Activated CD4-positive, alpha-beta T cell treated with anti-CD3 and anti-CD28 coated beads, Interleukin-2, amount 10 ng/mL, durations not matched to agents 24 days and 14 days (primary cell): ENCODE results near the gene AP2A1. TPM values are rescaled to one million over a fixed set of nuclear protein-coding genes. Genes with fewer than 3 reads are reported as not detected.

Source experiments
- DNase-seq: peaks from one replicate; pipeline ENCODE4 v3.0.0; 2022
- H3K27ac Mint-ChIP-seq: one replicate; pipeline ENCODE4 v1.8.0; 2022; ENCODE audit warnings: mild to moderate bottlenecking, mixed read lengths
- H3K27me3 Mint-ChIP-seq: one replicate; pipeline ENCODE4 v1.8.0; 2022; ENCODE audit warnings: mixed read lengths
- H3K36me3 Mint-ChIP-seq: one replicate; pipeline ENCODE4 v1.8.0; 2022; ENCODE audit warnings: low read depth, mild to moderate bottlenecking, mixed read lengths
- H3K4me1 Mint-ChIP-seq: one replicate; pipeline ENCODE4 v1.8.0; 2021; ENCODE audit warnings: mixed read lengths
- H3K4me3 Mint-ChIP-seq: one replicate; pipeline ENCODE4 v1.8.0; 2022; ENCODE audit warnings: mild to moderate bottlenecking, moderate library complexity, mixed read lengths
- H3K9me3 Mint-ChIP-seq: one replicate; pipeline ENCODE4 v1.8.0; 2021; ENCODE audit warnings: mixed read lengths
- intact Hi-C: fragments of 100-400 bp; cut with micrococcal nuclease; formaldehyde crosslinking; loops from one replicate; pipeline ENCODE4 v1.15.1; 2023
- total RNA-seq: library from RNA; stranded (reverse); gene quantifications from 2 replicates; pipeline ENCODE4 v1.2.3, GENCODE V29; 2022

AP2A1 gene
- total RNA-seq, 1 donor from 2014 or later = 61.8 TPM

DNA sequence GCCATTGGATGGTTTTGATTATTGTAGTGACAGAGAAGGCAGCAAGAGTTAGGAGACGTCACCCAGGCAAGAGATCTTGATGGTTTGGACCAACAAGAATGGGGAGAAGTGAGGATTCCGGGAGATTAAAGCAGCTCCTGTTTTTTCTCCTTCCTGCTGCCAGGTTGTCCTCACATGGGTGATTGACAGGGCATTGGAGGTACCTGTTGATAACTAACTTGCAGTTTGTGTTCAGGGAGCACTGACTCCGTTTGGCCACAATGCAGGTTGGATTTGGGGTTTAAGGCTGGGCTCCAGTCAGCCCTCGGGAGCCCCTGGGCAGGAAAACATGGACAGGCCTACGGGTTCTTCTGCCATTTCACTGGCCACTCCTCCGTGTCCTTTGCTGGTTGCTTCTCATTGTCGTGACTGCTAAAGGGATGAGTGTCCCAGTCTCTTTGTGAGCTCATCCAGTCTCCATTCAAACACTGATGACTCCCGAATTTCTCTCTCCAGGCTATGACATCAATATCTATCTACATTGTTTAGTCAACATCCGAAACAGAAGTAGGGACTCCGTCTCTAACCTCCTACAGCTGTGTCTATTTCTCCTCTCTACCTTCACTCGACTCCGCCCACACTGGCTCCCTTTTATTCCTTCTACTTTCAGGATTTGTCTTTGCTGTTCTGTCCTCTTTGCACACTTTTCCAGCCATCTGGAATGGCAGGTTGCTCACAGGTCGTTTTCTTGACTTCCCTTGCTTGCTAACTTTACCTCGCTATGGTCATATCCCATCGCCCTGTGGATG is 82.8 kb downstream of the AP2A1 start:
- intact Hi-C loops = loop anchor here (1.0 to 5.0 kb wide), 5 partner anchors 18 to 207 kb away; partner anchors contain the start of genes AP2A1, FUZ, PNKP and SCAF1
- H3K36me3 Mint-ChIP-seq = peaks cover 20% of the 10 kb centered on the region
- H3K27ac Mint-ChIP-seq = peak overlapping the region; percentile 96
- DNase-seq = no peak
- H3K9me3 Mint-ChIP-seq = peaks cover 4% of the 10 kb centered on the region
- peaks cover 38% of the 10 kb centered on the region for H3K4me1 Mint-ChIP-seq
- H3K27me3 Mint-ChIP-seq = peaks cover 4% of the 10 kb centered on the region
- H3K4me3 Mint-ChIP-seq = peak overlapping the region; percentile 91

DNA sequence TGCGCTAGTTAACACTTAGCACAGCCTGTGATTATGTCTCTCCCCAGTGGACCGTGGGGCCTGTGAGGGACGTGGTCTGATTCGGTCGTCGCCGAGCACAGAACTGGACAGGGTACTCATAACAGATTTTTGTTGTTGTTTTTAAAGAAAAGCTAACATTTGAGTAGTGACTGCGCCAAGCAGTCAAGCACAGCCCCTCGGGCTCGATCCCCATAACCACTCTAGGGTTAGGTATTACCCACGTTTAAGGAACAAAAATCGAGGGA is 83.4 kb downstream of the AP2A1 start:
- peaks cover 20% of the 10 kb centered on the region for H3K36me3 Mint-ChIP-seq
- H3K27ac Mint-ChIP-seq = peak overlapping the region; percentile 96
- peaks cover 4% of the 10 kb centered on the region for H3K27me3 Mint-ChIP-seq
- H3K9me3 Mint-ChIP-seq = peaks cover 4% of the 10 kb centered on the region
- H3K4me1 Mint-ChIP-seq = peaks cover 38% of the 10 kb centered on the region
- intact Hi-C loops = loop anchor here (1.0 to 5.0 kb wide), 5 partner anchors 17 to 207 kb away; partner anchors contain the start of genes AP2A1, FUZ, PNKP and SCAF1
- peak overlapping the region; percentile 91 for H3K4me3 Mint-ChIP-seq
- no peak for DNase-seq

DNA sequence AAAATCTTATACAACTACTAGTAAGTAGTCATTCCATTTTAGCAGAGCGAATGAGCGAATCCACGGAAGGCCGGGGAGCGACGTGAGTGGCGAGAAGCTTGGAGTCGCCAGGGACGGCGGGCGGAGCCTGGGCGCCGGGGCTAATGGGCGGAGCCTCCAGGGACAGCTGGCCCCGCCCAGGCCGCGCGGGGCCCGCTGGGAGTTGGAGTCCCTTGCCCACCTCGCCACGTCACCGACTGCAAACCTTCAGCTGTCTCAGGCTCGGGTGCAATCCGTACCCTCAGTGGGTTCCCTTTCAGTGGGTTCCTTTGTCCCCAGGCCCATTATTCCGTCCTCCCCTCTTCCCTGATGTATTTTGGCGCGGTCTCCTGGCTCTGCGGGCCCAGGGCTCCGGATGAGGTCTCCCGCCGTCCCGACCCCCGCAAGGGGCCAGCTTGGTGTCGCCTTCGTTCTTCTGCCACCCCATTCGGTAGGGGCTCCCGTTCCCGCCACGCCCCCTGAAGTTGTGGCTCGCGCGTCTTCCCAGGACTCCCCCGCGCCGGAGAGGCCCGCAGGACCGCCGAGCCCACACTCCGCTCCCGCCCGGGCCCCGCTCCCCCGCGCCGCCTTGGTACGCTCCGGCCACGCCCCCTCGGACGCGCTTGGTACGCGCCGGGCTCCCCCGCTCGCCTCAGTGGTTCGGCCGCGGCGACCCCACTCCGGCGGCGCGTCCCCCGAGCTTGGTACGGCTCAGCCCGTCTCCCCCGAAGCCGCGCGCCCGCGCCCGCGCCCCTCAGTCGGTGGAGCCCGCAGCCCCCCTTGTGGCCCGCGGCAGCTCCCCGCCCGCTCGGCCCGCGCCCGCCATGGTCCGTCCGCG is 83.9 kb downstream of the AP2A1 start, which contains the start of gene PTOV1:
Gene PTOV1 (plus strand): TSS at position 673 of the 856 bp plus-strand sequence.
- intact Hi-C loops = loop anchor here (1.0 to 5.0 kb wide), 5 partner anchors 17 to 208 kb away; partner anchors contain the start of genes AP2A1, FUZ, PNKP and SCAF1
- peak within 1 kb of the TSS; percentile 91 for H3K4me3 Mint-ChIP-seq

DNA sequence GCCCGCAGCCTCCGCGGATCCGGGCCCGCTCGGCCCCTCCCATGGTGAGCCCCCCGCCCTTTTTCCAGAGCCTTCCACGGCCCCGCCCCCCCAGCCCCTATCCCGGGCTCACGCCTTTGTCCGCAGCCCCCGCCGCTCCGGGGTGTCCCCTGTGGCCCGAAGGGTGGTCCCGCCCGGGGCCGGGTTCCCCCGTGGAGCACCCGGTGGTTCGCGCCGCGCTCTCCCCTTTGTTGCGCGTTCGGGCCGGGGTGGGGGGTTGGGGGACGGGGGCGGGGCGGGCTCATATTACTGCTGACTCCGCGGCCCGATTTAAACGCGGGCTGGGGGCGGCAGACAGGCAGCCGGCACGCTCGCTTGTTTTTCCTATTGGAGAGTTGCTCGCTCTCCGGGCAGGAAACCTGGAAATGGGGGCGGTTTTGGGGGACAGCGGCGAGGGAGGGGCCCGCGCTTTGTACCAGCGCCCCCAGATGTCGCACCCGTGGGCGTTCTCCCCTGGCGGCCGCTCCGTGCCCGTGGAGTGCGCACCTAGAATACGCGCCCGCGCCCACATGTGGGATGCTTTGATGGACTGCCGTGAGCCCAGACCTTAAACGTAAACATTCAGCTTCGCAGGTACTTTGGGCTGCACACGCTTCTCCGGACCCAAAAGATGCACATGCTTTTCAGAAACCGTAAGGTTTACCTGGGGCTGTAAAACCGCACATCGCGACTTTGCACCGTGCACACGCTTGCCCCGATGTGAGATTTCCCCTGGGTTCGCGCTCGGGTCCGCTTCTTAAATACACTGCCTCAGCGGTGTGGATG is 84.9 kb downstream of the AP2A1 start:
- H3K27ac Mint-ChIP-seq = peak overlapping the region; percentile 29
- peaks cover 4% of the 10 kb centered on the region for H3K9me3 Mint-ChIP-seq
- H3K36me3 Mint-ChIP-seq = peaks cover 21% of the 10 kb centered on the region
- H3K4me3 Mint-ChIP-seq = peak overlapping the region; percentile 83
- intact Hi-C loops = loop anchor here (2.0 to 5.0 kb wide), 3 partner anchors 39 to 209 kb away; partner anchors contain the start of genes AP2A1, FUZ and SCAF1
- peaks cover 4% of the 10 kb centered on the region for H3K27me3 Mint-ChIP-seq
- H3K4me1 Mint-ChIP-seq = peaks cover 38% of the 10 kb centered on the region
- DNase-seq = peak; percentile 78

More for the DNA sequence above, 83.9 kb downstream of the AP2A1 start, which contains the start of gene PTOV1:
- Mint-ChIP-seq H3K36me3 (peaks cover 20% of the 10 kb centered on the region), H3K4me1 (peaks cover 38% of the 10 kb centered on the region), H3K27me3 (peaks cover 4% of the 10 kb centered on the region), H3K9me3 (peaks cover 4% of the 10 kb centered on the region), H3K27ac (peak within 1 kb of the TSS; percentile 96)
- peak; percentile 98 for DNase-seq

DNA sequence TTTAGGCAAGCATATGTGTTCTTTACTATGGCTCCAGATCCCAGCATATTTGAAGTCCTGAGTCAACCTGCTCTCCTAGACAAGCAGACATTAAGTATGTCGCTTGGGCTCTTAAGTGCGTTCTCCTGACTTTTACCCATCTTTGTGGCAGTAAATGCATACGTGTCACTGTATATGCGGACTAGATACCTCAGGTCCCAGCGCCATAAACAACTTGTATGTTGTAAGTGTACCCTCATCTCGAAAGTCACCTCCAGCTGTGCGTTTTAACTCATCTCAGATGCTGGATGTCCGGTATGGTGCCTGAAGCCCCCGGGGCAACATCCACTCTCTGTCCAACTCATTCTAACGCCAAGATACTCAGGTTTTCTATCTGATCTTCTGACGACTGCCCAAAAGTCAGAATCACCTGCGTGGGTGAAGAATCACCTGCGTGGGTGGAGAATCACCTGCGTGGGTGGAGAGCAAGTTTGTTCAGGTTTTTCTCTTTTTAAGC is 85.9 kb downstream of the AP2A1 start:
- H3K4me1 Mint-ChIP-seq = peaks cover 36% of the 10 kb centered on the region
- intact Hi-C loops = loop anchor here (5.0 kb wide), 1 partner anchor 85 kb away; the partner anchor contains the start of gene AP2A1

DNA sequence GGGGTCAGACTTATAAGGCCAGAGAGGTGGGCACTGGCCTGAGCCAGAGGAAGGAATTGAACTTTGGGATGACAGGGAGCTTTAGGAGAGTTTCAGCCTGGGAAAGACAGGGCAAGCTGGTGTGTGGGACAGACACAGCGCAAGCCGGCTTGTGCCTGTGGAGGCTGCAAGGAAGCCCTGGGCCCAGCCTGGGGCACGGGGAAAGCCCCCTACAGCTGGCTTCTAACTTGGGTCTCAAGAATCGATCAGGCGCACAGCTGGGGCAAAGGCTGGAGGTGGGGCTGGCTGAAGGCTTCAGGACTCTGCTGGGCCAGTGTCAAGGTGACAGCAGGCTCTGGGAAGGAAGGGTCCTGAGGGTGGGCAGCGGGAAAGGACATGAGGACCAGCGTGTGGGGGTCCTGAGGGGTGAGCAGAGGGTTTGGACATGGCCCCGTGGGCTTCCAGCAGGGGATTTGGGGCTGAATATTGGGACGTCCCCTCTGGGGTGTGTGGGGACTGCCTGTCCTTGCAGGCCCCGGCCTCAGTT is 87.1 kb downstream of the AP2A1 start:
- H3K4me1 Mint-ChIP-seq = peaks cover 25% of the 10 kb centered on the region
- no peak overlapping the region for H3K27ac Mint-ChIP-seq
- no peaks in the 10 kb centered on the region for H3K27me3 Mint-ChIP-seq
- H3K9me3 Mint-ChIP-seq = peaks cover 4% of the 10 kb centered on the region
- H3K36me3 Mint-ChIP-seq = peaks cover 25% of the 10 kb centered on the region
- H3K4me3 Mint-ChIP-seq = peak overlapping the region; percentile 32
- intact Hi-C loops = loop anchor here (5.0 kb wide), 1 partner anchor 87 kb away; the partner anchor contains the start of gene AP2A1
- no peak for DNase-seq

More for the DNA sequence above, 85.9 kb downstream of the AP2A1 start:
- Mint-ChIP-seq H3K27me3 (peaks cover 2% of the 10 kb centered on the region), H3K4me3 (peak overlapping the region; percentile 83), H3K27ac (peak overlapping the region; percentile 34), H3K36me3 (peaks cover 21% of the 10 kb centered on the region), H3K9me3 (peaks cover 4% of the 10 kb centered on the region)
- no peak for DNase-seq

DNA sequence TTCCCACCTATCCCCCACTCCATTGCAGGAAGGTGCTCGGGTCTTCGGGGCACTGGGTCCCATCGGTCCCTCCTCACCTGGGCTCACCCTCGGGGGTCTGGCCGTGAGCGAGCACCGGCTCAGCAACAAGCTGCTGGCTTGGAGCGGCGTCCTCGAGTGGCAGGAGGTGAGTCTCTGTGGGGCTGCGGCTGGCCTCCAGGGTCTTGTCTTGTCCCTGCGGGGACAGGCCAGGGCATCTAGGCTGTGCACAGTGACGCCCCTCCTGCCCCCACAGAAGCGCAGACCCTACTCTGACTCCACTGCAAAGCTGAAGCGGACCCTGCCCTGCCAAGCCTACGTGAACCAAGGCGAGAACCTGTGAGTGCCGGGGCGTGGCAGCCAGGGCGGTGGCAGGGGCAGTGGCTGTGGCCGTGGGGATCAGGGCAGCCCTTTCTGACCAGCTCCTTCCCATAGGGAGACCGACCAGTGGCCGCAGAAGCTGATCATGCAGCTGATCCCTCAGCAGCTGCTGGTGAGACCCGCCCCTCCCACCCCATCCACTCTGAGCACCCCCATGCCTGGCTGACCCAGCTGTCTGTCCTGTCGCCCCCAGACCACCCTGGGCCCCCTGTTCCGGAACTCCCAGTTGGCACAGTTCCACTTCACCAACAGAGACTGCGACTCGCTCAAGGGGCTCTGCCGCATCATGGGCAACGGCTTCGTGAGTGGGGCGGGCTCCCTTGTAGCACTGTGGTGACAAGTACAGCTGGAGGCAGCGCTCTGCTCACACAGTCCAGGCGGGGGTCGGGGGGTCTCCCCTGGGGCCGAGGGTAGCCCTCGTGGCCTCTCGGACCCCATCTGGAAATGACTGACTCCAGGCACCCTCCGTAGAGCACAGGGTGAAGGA is 87.8 kb downstream of the AP2A1 start:
- Mint-ChIP-seq H3K36me3 (peaks cover 23% of the 10 kb centered on the region), H3K9me3 (no peaks in the 10 kb centered on the region), H3K4me1 (peaks cover 21% of the 10 kb centered on the region), H3K27me3 (no peaks in the 10 kb centered on the region), H3K27ac (no peak overlapping the region), H3K4me3 (no peak overlapping the region)
- no peak for DNase-seq
- intact Hi-C loops = loop anchor here (5.0 kb wide), 1 partner anchor 87 kb away; the partner anchor contains the start of gene AP2A1

DNA sequence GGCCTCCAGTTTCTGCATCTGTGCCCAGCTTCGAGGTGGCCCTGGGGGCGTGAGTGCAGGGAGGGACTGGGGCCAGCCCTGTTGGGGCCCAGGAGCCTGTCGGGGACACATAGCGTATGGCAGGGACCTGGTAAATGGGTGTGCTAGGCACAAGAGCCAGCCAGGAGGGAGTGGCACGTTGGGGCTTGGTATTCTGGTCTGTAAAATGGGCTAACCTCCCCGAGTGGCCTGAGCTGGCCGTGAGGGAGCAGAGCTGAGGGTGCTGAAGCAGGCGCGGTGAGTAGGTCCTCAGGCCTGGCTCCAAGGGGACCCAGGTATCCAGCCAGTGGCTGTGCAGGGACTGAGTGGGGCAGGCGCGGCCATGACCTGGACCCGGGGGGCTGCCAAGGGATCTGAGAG is 88.5 kb downstream of the AP2A1 start:
- DNase-seq = no peak
- Mint-ChIP-seq H3K27me3 (no peaks in the 10 kb centered on the region), H3K4me3 (no peak overlapping the region), H3K9me3 (no peaks in the 10 kb centered on the region), H3K27ac (no peak overlapping the region), H3K4me1 (peaks cover 15% of the 10 kb centered on the region), H3K36me3 (peaks cover 18% of the 10 kb centered on the region)
- intact Hi-C loops = no loop called here

DNA sequence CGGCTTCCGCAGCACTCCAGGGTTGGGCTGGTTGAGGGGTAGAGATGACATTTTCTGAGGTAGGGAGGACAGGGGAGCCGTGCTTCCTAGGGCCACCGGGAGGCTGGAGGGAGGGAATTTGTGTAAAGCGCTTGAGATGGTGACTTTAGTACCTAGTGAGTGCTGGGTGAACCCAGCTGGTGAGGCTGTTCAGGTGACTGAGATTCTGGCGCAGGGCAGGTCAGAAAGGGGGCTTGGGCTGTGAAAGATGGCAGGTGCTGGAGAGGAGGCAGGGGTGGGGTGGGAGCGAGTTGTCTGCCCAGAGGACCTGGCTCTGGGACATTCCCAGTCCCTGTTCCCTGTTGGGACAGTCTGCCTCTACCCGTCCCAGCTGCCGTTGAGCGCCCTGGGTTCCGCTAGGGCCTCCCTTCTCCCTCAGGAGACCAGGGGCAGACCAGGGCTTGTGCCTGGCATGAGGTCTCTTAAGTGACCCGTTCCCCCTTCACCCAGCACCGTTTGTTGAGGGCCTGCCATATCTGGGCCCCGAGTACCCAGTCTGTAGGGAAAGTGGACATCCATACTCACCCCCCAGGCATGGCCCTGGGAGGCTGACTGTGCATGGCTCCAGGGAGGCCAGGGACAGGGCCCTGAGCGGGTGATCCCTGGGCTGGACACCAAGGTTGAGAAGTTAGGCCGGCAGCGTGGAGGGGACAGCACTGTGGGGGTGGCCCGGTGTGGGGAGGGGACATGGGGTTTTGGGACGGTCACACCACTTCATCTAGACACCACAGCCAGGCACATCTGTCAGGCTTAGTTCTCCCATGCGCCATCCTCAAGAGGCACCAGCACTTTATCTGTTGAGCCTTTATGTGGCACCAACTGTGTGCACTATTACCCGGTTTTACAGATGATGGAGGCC is 89.1 kb downstream of the AP2A1 start:
- H3K27me3 Mint-ChIP-seq = no peaks in the 10 kb centered on the region
- H3K9me3 Mint-ChIP-seq = no peaks in the 10 kb centered on the region
- intact Hi-C loops = no loop called here
- peaks cover 20% of the 10 kb centered on the region for H3K36me3 Mint-ChIP-seq
- H3K27ac Mint-ChIP-seq = peak overlapping the region; percentile 37
- H3K4me3 Mint-ChIP-seq = no peak overlapping the region
- H3K4me1 Mint-ChIP-seq = peaks cover 15% of the 10 kb centered on the region
- no peak for DNase-seq

DNA sequence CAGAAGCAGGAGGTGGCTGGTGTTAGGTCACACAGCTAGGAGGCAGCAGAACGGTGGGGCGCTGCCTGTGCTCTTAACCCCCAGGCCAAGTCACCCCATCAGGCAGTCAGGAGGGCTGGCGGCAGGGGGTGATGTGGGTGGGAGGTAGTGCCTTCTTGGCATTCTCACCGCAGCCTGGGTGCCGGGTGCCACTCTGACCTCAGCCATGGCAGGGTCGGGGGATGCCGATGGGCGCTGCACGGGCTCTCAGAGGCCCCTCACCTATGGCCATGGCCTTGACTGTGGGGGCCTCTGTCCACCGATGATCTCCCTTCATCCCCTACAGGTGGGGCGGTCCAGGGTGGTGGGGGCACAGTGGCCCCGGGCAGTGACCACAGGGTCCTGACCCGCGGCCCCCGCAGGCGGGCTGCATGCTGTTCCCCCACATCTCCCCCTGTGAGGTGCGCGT is 89.8 kb downstream of the AP2A1 start:
- no peak for DNase-seq
- H3K36me3 Mint-ChIP-seq = peaks cover 24% of the 10 kb centered on the region
- H3K27me3 Mint-ChIP-seq = no peaks in the 10 kb centered on the region
- peaks cover 15% of the 10 kb centered on the region for H3K4me1 Mint-ChIP-seq
- no peak overlapping the region for H3K4me3 Mint-ChIP-seq
- no peak overlapping the region for H3K27ac Mint-ChIP-seq
- H3K9me3 Mint-ChIP-seq = no peaks in the 10 kb centered on the region
- intact Hi-C loops = no loop called here
